Kasumi-1 (cell line): ENCODE data around the gene PDLIM7.

ENCODE experiments used
- DNase-seq, 2 experiments: peaks; one replicate each; lab custom pipeline; 2025; lab: John Stamatoyannopoulos, UW

Gene PDLIM7

DNA sequence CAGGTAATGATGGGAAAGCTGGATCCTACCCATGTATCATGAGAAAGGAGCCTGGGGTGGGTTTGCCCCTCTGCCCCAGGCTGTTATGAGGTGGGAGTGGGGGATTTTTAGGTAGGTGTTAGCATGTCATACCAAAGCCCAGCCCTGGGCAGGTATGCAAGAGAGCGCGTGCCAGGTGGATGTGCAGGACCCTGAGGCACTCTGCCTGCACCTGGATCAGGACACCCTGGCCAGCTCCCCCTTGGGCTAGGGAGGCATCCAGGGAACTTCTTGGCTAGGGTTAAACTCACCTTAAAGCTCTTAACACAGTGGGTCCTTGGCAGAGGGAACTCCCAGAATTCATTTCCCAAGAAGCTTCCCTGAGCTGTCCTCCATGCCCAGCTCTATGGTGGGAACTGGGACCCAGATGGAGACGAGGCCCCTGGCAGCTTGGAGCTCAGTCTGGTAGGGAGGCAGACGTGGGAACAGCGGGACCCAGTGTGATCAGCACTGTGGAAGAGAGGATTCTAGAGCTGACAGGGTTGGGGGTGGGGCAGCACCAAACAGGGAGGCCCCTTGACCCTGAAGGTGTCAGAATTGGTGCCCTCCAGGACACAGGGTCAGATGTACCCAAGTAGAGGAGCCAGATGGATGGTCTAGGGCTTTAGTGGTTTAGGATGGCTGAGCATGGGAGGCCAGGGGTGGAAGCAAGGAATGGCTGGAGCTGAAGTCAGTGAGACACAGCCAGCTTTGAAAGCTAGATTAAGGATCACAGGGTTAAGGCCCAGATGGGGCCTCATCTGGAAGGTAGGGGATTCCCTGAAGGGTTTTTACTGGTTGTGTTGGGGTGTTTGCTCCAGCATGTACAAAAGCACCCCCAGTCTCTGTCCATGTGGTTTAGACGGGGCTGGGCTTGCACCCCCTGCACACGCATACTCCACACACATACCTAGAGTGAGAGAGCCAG lies 53.0 kb downstream of the PDLIM7 start:
- DNase-seq, result no peak

DNA sequence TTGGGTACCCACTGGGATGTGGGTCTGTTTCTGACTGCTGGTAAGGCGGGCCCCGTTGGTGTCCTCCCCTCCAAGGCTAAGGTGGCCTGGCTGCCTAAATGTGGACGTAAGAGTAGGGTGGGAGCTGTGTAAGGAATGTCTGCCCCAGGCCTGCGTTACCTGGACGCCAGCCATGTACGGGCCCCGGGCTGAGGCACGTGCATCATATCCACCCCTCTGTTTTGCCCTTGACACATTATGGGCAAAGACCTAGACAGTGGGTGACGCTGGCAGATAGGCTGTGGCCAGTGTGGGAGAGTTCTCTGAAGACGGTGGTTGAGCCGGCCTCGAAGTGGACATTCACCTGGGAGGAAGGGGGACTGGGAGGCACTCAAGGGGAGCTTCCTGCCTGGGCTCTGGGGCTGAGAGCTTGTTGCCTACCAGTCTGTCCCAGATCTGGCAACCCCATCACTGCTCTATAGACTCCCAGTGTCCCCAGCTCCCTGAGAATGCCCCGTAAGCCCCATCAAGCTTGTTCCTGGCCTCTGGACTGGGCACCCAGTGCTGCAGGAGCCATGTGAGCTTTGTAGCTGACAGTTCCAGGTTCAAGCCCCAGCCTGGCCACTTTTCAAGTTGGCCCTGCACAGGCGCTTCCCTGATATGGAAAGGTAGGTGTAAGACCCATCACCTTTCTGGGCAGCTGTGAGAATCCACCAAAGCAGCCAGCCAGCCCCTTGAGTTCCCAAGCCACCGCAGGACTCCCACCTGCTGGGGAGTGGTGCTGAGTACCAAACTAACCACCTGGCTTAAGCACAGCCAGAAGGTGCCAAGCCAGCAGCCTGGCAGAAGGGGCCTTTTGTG lies 54.0 kb downstream of the PDLIM7 start:
- DNase-seq, result no peak

DNA sequence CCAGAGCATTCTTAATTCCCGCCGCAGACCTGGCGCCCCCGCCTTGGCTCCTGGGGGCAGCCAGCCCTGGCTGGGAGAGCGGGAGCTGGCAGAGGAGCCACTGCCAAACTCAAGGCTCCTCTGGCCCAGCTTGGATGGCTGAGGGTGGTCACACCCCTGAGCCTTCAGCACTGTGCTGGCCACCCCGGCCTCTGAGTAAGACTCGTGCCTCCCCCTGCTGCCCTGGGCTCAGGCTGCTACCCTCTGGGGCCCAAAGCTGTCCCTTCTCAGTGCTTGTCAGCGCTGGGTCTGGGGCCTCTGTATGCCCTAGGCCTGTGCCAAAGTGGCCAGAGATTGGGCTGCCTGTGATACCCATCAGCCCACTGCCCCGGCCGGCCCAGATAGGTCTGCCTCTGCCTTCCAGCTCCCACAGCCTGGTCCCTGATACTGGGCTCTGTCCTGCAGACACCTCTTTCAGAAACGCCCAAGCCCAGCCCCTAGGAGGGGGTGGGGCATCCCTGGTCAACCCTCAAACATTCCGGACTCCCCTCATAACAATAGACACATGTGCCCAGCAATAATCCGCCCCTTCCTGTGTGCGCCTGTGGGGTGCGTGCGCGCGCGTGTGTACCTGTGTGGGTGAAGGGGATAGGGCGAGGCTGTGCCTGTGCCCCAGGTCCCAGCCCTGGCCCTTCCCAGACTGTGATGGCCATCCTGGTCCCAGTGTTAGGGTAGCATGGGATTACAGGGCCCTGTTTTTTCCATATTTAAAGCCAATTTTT lies 55.2 kb downstream of the PDLIM7 start:
- no peak for DNase-seq

DNA sequence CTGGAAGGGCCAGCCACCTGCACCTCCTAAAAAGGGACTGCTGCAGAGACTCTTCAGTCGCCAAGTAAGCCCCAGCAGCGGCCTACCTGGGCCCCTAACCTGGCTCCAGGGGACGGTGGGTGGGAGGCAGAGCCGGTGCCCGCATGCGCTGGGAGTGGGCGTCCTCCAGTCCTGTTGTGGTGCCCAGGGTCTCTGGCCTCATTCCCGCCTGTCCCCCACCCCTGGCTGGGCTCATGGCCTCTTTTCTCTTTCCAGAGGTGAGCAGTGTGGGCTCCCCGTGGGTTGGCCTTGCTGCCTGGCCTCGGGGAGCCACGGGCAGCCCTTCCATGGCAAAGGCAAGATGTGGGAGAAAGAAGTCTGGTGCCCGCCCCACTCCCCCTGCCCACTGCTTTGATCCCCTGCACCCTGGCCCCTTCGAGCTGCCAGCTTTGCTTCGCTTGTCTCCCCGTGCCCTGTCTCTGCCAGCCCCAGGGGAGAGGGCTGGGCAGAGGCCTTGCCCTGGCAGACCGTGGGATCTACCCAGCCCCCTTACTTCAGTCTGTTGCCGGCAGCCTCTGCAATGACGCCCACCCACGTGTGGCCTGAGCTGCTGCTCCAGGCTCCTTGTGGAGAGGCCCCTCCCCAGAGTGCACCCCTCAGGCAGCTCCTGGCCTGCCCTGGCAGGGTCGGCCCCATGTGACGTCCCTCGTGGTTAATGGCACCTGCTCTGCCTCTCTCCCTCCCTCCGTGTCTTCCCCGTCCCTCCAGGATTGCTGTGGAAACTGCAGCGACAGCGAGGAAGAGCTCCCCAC lies 56.2 kb downstream of the PDLIM7 start:
- DNase-seq, result no peak

DNA sequence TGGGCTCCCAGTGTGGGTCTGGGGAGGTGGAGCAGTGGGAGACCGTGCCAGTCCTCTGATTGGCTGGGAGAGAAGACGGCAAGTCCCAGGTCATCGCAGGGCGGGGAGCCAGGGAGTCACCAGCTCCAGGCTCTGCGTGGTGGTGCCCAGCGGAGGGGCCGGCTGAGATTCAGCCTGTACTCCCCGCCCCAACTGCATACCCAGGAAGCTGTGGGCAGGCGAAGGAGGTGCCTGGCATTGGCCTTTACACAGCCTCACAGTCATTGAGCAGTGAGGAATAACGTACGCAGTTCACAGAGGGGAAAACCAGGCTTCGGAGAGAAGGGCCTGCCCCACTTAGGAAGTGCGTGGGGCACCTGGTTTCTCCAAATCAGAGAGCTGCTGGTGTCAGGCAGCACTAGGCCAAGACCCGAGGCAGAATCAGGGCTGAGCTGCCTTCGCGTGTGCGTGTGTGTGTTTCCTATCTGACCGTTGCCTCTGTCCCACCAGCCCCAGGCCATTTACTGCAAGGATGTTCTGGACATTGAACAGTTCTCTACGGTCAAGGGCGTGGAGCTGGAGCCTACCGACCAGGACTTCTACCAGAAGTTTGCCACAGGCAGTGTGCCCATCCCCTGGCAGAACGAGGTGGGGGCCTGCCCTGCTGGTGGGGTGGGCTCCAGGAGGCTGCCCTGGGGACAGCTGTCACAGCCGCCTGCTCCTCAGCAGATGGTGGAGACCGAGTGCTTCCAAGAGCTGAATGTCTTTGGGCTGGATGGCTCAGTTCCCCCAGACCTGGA lies 57.0 kb downstream of the PDLIM7 start:
- DNase-seq, result no peak

DNA sequence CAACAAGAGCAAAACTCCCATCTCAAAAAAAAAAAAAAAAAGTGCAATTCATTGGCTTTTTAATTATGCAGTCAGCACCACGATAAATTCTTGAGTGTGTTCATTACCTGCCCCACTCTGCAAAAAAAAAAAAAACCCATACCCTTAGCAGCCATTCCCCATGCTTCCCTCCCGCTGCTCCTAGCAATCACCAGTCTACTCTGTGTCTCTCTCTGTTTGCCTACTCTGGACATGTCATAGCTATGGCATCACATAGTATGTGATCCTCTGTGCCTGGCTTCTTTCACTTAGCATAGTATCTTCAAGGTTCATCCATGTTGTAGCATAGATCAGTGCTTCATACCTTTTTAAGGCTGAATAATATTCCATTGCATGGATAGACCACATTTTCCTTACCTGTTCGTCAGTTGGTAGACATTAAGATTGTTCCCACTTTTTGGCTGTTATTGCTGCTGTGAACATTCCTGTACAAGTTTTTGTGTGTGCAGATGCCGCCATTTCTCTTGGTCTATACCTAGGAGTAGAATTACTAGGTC lies 57.8 kb downstream of the PDLIM7 start:
- DNase-seq, result no peak

DNA sequence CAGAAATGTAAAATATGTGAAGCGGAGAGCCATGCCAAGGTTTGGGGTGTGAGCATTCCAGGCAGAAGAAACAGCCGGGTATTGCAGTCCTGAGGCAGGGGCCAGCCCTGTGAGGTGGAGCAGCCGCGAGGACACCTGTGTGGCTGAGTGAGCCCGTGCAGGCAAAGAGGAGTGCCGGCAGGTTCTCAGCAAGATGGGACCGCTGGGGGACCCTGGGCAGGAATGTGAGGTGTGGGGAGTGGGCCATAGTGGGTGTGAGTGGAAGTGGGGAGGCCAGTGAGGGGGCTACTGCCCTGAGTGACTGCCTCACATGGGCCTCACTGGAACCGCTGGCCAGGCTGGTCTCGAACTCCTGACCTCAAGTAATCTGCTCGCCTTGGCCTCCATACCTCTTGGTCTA lies 58.9 kb downstream of the PDLIM7 start:
- no peak for DNase-seq

DNA sequence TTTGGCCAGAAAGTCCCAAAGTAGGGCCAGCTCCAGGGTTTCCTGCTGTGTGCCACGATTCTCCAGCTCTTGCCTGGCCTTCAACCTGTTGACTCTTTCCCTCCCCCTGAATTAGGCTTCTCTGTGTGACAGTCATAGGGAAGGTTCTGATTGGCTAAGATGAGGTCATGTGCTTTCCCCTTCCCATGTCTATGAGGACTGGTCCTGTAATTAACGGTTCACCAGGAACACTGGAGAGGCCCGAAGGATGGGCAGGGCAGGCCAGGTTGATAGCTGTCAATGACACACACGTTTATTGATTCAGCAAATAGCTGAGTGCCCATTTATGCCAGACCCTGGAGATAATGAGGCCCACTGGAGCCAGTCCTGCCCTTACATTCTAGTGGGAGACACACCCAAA lies 59.8 kb downstream of the PDLIM7 start:
- DNase-seq, result no peak

DNA sequence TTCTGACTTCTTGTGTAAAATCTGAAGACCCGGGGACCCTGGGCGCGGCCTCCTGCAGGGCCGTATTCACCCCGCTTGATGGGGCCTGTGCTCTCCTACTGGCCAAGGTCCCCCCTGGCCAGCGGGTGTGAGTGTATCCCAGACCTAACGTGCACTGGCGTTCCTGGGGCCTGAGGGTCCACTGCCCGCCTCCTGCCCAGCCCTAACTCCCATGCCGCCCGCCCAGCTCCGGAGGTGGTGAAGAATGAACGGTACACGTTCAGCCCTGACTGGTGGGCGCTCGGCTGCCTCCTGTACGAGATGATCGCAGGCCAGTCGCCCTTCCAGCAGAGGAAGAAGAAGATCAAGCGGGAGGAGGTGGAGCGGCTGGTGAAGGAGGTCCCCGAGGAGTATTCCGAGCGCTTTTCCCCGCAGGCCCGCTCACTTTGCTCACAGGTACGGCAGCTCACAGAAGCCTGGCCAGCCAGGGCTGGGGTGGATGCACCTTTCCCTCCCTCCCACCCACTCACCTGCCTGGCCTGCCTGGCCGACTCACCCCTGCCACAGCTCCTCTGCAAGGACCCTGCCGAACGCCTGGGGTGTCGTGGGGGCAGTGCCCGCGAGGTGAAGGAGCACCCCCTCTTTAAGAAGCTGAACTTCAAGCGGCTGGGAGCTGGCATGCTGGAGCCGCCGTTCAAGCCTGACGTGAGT lies 61.4 kb downstream of the PDLIM7 start:
- no peak for DNase-seq

DNA sequence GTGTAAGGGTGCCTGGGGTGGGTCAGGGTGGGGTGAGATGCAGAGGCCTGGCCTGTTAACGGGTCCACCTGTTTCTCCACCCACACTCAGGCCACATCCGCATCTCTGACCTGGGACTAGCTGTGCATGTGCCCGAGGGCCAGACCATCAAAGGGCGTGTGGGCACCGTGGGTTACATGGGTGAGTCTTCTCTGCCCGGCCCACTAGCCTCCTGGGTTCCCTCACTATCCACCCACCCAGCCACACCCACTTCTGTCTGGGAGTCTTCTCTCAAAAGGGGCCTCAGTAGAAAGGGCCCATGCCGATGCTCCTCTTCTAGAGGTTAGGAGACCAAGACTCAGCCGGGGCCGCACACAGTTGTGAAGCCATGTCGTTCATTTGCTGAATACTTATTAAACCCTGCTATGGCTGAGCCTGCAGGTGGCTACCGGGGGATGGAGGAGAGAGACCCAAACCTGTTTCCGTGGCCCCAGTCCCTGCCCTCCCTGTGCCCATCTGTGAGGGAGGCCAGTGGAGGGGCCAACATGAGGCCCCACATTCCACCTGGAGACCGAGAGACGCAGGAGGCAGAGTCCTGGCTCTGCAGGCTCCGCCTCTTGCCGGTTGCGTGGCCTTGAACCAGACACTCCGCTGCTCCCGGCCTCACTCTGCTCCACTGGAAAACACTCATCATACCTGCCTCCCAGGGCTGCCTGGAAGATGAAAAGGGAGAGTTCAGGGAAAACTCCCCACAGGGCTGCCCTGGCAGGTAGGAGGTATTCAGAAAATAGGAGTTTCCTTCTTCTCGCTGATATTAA lies 62.3 kb downstream of the PDLIM7 start:
- no peak for DNase-seq

DNA sequence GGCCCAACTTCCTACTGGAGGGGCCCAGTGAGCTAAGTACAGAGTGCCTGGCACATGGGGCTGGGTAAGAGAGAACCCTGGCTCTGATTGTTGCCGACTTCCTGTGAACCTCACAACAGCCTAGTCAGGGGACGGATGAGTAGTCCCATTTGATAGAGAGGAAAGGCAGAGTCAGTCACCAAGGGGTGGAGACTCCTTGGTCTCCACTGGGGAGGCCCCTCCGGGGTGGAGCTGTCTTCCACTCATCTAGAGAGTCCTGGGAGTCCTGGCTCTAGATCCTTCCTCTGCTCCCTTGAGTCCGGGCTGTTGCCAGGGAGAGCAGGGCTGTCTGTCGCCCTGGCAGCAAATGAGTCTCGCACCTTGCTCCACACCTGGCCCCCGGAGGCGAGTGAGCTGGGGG lies 63.0 kb downstream of the PDLIM7 start:
- DNase-seq, result no peak

DNA sequence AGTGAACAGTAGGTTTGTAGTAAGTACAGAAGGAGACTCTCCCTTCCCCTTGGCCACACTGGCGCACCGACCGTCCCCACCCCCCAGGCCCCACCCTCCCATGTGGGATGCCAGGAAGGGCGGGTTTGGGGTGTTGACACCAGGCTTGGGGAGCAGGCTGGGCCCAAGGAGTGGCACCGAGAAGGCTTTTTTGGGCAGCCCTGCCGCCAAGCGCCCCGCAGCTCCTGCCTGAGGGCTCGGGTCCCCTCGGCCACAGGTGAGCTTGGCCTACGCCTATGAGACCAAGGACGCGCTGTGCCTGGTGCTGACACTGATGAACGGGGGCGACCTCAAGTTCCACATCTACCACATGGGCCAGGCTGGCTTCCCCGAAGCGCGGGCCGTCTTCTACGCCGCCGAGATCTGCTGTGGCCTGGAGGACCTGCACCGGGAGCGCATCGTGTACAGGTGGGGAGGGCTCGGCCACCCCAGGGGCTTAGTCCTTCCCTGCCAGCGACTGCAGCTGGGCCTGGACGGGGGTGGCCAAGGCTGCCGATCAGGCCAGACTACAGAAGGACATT lies 63.7 kb downstream of the PDLIM7 start:
- DNase-seq, result no peak
